HG02759 (cell line): ENCODE measurements around the gene HDAC2.
"Not testable (repeated sequence)": the region's sequence is repeated elsewhere in the genome, so short reads cannot be mapped to it uniquely, and the experiment has no call there.

Experiments used
- ATAC-seq: cut with Tn5 transposase; IDR thresholded peaks from one replicate; pipeline ENCODE4 v1.9.1; 2021; ENCODE audit warnings: mild to moderate bottlenecking, moderate library complexity; ENCODE audit not compliant: unreplicated experiment

The HDAC2 gene

DNA sequence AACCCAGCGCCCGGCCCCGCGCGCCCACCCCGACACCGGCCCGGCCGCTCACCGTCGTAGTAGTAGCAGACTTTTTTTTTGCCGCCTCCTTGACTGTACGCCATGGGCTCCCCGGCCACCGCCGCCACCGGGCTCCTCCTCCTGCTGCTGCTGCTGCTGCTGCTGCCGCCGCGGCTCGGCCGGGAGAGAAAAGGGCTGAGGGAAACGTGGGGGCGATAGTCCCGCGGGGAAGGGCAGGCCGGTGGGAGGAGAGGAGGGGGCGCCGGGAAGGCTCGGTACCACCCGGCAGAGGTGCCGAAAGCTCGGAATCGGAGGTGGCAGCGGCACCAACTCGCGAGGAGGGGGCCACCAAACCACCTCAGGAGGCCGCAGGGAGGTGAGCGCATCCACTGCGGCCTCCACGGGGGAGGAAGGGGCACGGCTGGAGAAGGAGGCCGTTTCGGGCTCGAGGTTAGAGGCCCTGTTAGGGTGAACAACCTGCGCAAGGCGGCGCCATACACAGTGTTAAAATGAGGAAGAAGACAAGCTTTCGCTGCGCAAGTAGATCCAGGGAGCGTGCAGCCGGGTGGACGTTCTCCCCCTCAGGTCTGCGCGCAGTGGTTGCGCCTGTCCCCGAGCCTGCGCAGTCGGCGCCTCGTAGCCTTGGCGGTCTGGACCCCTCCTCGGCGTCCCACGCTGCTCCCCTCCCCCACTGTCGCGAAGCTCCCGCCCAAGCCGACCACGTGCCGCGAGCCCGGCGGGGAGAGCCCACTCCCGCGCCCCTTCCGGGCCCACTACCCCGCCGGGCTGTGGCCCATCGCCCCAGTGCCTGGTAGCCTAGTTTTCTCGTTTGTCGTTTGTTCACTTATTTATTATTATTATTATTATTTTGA is at the start of gene HDAC2:
TSS of gene HDAC2 (minus strand) at position 344 of the 872 bp plus-strand sequence. CDS start at position 104, 240 bp downstream.
- ATAC-seq, result peak; percentile 83

DNA sequence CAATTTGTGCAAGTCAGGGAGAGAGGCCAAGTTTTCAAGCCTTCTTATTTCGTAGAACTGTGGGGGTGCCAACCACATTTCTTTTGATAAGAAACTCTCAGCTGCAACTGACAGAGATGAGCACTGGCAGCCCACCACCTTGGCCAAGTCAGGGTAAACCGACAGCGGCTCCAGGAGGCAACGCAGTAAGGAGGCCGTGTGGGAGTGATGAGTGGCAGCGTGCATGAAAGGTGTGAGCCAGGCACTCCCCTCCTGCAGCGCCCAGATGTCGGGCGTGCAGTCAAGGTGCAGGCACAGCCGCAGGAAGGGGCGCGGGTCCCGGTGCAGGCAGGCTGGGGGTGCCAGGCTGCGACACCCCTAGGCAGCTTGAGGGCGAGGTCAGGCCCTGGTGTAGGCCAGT is 49.2 kb upstream of the HDAC2 start:
- no peak for ATAC-seq

DNA sequence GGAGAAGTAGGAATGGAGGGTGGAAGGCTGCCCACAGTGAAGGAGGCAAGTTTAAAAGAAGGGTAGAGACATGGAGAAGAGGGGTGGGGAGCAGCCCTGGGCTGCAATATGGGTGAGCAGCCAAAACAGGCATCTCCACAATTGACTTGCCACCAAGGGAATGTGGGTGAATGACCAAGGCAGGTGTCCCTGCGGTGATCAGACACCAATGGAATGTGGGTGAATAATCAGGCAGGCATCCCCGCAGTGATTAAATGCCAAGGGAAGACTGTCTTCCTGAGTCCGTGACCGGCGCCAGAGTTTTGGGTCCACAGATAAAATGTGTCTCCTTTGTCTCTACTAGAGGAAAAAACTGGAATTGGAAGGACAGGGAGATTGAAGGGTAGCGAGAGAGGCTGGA is 46.2 kb upstream of the HDAC2 start:
- not testable (repeated sequence) for ATAC-seq

DNA sequence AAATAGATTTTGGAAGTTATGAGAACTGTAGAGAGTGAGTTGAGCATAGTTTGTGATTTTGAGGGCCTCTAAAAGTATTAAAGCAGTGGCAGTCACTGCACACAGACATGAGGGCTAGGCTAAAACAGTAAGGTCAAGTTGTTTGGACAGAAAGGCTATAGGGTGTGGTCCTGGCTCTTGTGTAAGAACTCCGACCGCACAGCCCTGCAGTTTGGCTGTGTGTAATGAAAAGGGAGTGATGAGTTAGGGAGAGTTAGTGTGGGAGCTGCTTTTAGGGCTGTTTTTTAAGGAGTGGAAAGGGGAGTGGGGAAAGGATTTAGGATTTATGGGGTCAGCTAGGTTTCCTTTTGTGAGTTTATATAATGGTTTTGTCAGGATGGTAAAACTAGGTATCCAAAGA is 43.2 kb upstream of the HDAC2 start:
- not testable (repeated sequence) for ATAC-seq

DNA sequence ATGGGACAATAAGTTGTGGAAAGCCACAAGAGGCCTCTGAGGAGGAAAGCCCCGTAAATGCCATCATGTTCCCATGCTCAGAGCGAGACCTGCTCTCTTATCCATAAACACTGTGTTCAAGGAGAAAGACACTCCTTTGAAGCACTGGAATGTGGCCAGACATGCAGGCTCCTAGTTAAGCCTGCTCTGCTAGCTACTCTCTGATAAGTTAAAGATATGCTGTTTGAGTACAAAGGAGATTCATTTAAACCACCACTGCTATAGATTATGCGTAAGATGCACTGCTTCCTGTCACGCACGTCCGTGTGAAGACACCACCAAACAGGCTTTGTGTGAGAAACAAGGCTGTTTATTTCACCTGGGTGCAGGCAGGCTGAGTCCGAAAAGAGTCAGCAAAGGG is 40.5 kb upstream of the HDAC2 start:
- not testable (repeated sequence) for ATAC-seq

DNA sequence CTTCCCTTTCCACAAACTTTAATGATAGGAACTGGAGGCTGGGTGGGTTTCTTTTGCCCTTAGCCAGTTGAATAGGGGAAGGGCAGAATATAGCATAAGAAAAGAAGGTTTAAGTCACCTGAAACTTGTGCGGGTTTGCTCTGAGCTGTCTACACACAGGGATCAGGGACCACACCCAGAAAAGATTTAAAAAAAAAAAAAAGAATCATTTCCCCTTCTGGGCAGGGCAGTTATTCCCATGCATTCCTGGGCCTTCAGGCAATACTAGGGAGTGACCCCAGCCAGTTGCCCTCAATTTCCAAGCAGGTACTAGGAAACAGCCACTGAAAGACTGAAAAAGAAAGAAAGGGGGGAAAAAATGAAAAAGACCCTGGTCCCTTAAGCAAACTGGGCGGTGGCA is 39.6 kb upstream of the HDAC2 start:
- ATAC-seq, result no peak

DNA sequence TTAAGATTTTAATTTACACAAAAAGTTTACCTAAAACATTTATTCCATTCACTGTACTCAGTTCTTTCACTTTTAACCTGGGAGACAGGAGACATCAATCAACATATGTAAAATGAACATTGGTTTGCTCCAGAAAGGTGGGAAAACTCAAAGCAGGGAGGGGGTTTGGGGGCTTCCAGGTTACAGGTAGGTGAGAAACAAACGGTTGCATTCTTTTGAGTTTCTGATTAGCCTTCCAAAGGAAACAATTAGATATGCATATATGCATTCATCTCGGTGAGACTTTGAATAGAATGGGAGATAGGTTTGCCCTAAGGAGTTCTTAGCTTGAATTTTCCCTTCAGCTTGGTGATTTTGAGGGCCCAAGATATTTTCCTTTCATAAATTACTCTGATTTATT is 38.2 kb upstream of the HDAC2 start:
- no peak for ATAC-seq

DNA sequence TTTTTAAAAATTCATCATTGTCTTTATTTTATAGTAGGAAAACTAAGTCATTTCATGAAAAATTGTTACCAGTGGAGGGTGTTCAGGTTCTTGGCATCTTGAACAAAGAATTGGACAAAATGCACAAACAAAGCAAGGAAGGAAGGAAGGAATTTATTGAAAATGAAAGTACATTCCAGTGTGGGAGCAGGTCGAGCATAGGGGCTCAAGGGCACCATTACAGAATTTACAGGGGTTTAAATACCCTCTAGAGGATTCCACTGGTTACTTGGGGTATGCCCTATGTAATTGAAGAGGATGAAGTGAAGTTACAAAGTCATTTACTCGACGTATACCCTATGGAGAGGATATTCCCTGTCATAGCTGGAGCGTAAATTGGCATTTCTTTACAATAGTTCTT is 37.4 kb upstream of the HDAC2 start:
- ATAC-seq, result no peak

DNA sequence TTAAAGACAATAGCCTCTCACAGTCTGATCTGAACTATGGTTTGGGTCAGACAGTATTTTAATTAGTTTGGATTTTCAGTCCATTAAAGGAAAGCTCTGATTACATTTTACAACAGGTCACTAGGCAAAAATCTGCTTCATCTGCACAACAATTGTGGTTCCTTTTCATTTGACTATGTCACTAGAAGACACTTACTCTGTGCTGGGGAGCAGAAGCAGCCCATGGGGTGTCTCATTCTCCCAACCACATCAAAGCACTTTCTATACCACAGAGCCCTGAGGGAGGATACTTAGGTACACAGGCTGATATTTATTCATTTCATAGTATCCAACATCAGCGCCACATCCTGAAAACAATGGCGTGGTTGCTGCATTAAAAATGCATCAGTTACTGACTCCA is 36.6 kb upstream of the HDAC2 start:
- no peak for ATAC-seq

DNA sequence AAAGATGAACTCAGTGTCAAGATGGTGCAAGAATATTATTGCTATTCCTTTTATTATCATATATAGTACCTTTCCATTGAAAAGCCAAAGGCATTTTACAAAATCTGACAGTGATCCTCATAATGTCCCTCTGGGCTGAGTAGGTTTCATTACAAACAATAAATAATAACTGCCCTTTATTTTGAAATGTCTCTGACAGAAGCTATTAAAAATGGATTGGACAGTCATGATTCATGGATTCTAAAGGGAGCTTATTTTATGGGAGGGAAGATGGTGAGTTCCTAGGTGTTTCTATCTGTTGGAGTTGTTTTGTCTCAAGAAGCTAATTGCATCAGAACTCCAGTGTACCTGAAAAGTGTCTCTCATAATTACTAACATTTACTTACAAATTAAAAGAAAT is 30.4 kb upstream of the HDAC2 start:
- no peak for ATAC-seq

DNA sequence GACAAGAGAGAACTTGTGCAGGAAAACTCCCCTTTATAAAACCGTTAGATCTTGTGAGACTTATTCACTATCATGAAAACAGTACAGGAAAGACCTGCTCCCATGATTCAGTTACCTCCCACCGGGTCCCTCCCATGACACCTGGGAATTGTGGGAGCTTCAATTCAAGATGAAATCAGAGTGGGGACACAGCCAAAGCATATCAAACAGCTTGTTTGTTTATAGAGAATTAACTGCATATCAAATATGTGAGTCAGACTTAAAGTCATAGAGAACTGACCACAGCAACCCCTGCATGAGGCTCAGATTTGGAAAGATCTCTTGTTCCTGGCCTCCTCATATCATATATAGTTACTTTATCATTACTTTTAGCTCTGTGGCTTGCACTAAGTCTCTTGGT is 29.1 kb upstream of the HDAC2 start:
- ATAC-seq, result no peak

DNA sequence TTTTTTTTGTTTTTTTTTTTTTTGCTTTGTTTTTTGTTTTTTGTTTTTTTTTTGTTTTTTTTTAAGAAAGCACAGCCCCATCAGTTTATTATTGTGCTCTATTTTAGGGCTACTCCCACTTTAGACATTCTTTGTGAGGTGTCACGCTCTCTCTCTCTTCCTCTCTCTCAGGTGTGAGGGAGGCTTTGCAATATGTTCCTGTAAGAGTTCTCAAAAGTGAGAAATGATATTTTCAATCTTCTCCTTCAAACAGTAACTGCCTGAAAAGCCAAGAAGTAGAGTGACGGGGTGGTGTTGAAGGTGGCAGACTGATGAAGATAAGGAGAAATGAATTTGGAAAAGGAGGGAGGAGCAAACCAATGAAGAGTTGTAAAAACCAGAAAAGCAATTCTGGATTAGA is 28.3 kb upstream of the HDAC2 start:
- ATAC-seq, result no peak

DNA sequence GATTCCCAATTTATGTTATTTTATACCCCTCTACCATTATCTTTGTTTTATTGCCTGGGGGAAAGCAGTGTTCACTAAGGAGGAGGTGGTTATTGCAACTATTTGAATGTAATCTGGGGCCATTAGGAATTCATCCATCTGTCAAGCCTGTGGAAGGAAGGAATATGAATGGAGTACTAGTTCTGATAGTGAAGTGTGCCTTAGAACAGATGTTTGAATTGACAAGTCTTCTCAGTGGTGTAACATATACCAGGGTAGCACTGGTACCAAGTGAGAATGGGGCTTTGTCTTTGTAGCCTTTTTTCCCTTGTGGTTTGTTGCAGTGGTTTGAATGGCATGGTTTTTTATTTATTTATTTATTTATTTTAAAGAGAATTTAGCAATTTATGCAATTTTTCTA is 27.9 kb upstream of the HDAC2 start:
- no peak for ATAC-seq

DNA sequence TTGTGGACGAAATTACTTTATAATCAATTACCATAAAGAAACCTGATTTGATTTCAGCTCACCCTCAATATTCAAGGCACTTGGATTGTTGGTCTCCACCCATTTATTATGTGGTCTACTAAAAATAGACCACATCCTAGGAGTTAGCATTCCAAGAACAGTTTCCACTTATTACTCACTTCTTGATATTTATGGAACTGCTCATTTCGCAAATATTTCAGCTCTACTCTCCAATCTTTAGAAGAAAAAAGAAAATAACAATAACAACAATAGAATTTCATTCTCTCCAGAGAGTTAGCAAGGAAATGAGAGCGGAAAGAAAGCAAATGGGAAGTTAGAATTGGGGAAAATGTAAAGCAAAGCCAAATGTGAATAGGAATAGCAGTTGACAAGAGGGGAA is 26.2 kb upstream of the HDAC2 start:
- no peak for ATAC-seq

DNA sequence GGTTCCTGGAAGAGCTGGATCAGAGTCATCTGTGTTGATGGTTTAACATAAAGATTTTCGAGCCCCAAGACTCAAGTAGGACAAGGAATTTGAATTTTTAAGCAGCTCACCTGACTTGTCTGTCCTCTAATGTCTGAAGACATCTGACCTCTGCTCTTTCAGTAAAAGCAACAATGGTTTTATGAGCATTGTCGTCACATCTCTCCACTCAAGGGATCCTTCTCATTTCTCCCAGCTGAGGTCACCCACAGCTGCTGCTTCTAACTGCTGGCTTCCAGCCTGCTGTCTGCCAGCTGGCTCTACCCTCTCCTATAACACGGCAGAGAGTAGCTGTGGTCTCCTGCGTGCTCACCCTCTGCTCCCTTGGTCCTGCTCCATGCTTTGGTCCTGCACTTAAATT is 24.7 kb upstream of the HDAC2 start:
- no peak for ATAC-seq

DNA sequence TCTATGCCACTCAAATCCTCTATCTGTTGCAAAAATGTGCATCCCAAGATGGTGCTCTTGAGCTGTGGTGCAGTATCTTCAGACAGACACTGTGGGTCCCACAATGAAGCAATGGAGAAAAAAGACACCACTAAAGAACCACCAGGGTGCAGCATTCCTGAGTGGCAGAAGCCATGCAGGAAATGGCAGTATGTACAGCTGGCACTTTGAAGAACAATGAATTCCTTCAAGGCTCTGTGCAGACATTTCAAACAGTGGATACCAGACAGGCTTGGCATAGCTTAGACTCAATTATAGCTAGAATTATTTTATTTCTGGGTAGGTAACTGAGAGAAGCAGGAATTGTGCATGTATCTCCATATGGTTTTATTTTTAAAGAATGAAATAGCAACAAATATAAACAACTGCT is 24.0 kb upstream of the HDAC2 start:
- ATAC-seq, result peak; percentile 96

DNA sequence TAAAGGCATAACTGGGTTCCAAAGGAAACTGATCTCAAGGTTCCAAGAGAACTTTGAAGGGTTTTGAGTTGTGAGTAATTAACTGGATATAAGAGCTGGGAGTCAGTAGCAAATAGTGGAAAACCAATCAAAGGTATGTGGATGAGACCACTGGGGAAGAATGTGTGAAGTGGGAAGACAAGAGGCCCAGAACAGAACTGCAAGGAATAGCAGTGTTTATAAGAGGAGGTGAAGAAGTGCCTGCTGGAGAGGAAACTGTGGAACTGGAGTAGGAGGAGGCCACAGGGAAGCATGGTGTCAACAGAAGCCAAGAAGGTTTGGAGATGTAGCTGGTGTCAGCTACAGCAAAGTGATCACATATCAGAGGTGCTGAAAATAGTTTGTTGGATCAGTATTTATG is 18.7 kb upstream of the HDAC2 start:
- ATAC-seq, result no peak

DNA sequence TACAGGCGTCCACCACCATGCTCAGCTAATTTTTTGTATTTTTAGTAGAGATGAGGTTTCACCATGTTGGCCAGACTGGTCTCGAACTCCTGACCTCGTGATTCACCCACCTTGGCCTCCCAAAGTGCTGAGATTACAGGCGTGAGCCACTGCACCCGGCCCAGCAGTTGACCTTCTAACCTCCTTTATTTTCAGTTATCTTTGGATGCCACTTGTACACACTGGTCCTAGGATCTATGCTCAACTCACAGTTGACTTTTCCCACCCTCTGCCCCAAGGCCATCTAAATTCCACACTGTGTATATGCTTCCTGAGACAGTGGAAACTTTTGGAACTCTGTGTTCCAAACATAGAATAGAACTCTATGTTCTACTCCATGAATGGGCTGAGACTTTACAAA is 11.7 kb upstream of the HDAC2 start:
- not testable (repeated sequence) for ATAC-seq

DNA sequence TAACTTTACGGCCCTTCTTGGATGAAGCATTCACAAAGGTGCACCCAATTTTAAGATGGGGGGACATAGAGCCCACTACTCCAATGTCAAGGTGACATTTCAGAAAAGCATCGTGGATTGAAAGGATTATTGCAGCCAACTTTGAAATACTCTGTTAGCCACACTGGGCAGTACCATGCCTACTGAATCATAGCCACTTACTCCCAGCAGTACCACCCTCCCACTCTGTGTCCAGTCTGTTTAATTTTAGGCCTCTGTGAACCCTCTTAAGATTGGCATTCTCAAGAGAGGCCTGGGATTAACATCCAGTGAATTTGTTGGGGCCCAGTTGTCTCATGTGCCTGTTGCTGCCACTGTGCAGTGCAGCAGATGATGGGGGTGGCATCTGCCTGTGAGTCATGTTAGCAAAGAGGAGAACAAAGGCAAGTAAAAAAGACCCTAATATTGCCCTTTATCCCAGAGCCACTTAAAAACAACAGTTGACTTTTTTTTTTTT is 11.2 kb upstream of the HDAC2 start:
- ATAC-seq, result no peak

DNA sequence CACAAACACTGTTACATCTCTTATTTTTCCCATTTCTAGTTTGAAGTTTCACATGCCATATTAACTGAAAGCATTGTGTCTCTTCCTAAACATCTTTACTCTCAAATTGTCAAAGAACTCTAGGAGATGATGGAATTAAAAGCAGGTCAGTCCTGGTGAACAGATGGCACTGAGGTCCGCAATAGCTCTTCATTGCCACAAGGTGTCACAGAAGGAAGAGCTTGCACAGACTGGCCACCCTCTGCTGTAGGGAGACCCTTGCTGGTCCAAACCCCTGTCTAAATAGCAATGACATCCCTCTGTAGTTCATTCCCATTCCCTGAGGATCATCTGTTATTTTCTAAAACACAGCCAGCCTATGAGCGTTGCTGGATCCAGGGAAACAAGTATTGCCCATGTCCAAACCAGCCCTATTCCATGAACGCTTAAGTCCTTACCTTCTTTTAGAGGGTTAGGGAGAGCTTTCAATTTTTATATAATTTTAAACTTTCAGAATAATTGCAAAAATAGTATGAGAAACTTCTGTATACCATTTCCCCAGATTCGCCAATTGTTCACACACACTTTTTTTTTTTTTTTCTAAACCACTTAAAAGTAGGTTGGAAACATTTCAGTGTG is 10.1 kb upstream of the HDAC2 start:
- peak; percentile 89 for ATAC-seq

DNA sequence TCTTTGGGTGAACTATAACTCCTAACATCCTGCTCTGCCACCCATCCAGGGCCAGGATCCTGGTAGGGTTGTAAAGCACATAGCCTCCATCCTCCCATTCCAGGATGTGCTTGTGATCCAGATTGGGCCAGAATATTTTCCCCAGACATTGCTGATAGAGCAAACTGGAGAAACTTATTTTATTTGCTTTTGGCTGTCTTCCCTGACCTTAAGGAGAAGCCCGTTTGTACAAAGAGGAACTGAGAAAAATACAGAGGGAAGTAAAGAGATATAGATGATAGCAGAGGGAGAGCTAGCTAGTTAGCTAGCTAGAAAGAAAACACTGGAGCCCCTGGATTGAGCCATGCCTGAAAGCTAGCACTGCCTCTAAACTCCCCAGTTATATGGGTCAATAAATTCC is 9.0 kb upstream of the HDAC2 start:
- no peak for ATAC-seq

DNA sequence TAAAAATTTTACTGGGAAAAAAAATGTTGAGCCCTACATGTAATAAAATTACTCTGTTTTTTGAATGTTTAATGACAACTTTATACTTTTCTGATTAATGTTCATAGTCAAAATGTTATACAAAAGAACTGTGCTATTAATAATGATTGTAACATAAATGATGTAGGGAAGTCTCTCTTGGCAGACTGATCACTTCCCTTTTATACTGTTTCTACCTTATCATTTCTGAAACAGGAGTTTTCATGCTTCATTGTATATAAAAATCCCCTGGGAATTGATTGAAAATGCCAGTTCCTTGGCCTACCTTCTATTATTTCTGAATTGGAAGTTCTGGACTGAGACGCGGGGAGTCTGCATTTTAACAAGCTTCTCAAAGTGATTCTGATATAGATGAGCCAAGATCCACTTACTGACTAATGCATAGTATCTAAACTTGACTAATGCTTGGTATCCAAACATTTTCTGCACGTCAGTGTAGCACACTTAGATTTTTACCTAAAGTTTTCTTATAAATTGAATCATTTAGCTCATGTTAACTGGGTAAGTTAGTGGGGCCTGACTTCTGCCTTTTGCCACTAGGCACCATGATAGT is 7.2 kb upstream of the HDAC2 start:
- no peak for ATAC-seq
